ENCODE data around the gene SEC14L1.

Gene SEC14L1

DNA sequence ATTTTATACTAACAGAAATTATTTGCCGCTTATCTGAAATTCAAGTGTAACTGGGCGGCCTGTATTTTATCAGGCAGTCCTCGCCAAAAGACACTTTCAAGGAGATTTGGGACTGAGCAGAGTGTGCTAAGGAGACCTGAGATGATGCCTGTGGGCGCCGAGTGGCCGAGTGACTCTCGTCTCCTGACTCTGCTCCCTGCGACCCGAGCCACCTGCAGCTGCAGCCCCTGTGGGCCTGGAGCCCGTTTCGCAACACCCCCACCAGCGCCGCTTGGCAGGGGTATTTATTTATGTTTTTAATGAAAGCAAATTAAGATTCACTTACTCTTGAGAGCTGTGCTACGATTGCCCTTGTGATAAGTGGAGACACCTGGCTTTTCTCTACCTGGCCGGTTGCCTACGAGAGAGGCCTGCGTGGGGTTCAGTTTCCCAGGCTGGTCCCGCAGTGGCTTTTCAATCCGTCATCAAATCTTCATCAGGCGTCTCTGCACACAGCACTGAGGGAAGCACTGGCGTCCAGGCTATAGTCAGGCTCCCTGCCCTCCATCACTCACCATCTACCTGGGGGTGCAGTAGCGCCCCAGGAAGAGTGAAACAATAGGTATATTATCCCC, 124.0 kb downstream of the SEC14L1 start:
- H3K4me3 ChIP-seq (replicated peaks; ENCODE audit: low read depth, low read length) = no peak overlapping the region
- no peak for DNase-seq (ENCODE audit: extremely low read depth, low read depth)
- TF ChIP-seq, protein P1, sequence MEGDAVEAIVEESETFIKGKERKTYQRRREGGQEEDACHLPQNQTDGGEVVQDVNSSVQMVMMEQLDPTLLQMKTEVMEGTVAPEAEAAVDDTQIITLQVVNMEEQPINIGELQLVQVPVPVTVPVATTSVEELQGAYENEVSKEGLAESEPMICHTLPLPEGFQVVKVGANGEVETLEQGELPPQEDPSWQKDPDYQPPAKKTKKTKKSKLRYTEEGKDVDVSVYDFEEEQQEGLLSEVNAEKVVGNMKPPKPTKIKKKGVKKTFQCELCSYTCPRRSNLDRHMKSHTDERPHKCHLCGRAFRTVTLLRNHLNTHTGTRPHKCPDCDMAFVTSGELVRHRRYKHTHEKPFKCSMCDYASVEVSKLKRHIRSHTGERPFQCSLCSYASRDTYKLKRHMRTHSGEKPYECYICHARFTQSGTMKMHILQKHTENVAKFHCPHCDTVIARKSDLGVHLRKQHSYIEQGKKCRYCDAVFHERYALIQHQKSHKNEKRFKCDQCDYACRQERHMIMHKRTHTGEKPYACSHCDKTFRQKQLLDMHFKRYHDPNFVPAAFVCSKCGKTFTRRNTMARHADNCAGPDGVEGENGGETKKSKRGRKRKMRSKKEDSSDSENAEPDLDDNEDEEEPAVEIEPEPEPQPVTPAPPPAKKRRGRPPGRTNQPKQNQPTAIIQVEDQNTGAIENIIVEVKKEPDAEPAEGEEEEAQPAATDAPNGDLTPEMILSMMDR (IDR thresholded peaks at IDR 0.05; ENCODE audit: low read depth, low read length, missing control alignments) = no peak

DNA sequence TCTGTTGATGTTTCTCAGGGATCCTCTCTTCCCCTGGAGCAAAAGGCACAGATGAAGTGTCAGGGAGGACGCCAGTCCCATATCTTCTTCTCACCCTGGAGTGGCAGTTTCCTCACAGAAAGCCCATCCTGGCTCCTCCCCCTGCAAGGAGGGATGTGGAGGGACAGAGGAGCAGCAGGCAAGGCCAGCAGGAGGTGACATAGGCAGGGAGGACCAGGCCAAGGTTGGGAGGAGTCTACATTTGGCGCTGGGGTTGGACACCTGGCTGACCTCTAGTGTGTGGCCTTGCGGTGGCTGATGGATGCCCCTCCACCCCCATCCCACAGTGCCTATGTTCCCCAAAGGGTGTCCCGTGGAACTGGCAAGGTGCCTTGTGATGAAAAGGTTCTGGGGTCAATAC, 125.4 kb downstream of the SEC14L1 start:
- no peak for DNase-seq (ENCODE audit: extremely low read depth, low read depth)
- TF ChIP-seq, protein P1 (IDR thresholded peaks at IDR 0.05; ENCODE audit: low read depth, low read length, missing control alignments) = no peak
- no peak overlapping the region for H3K4me3 ChIP-seq (replicated peaks; ENCODE audit: low read depth, low read length)

All from HFF-Myc (cell line).